ENCODE results near the gene TIGIT.
"Not testable (repeated sequence)": the region's sequence is repeated elsewhere in the genome, so short reads cannot be mapped to it uniquely, and the experiment has no call there.

Gene TIGIT

GRCh38 chr3:114293838-114294535 is at the start of gene TIGIT:
Gene TIGIT (plus strand): TSS chr3:114294028. CDS start chr3:114294062, 34 bp downstream.
- no peak for DNase-seq

GRCh38 chr3:114252954-114253353 is 40.9 kb upstream of the TIGIT start:
- DNase-seq: no peak

GRCh38 chr3:114253505-114253904 is 40.3 kb upstream of the TIGIT start:
- no peak for DNase-seq

GRCh38 chr3:114259566-114259965 is 34.3 kb upstream of the TIGIT start:
- no peak for DNase-seq

GRCh38 chr3:114260152-114260551 is 33.7 kb upstream of the TIGIT start:
- DNase-seq: no peak

GRCh38 chr3:114270019-114270418 is 23.8 kb upstream of the TIGIT start:
- DNase-seq: no peak

- no peak for DNase-seq
Observed at GRCh38 chr3:114272271-114272670, 21.6 kb upstream of the TIGIT start.

GRCh38 chr3:114274929-114275328 is 18.9 kb upstream of the TIGIT start:
- peak; percentile 24 for DNase-seq

GRCh38 chr3:114276856-114277255 is 17.0 kb upstream of the TIGIT start:
- DNase-seq: not testable (repeated sequence)

GRCh38 chr3:114284644-114285043 is 9.2 kb upstream of the TIGIT start:
- no peak for DNase-seq

- no peak for DNase-seq
Observed at GRCh38 chr3:114285648-114286230, 8.1 kb upstream of the TIGIT start.

- no peak for DNase-seq
Observed at GRCh38 chr3:114286266-114286665, 7.6 kb upstream of the TIGIT start.

GRCh38 chr3:114290911-114291901 is 2.6 kb upstream of the TIGIT start:
- peak; percentile 60 for DNase-seq

- no peak for DNase-seq
Observed at GRCh38 chr3:114294940-114295480, 1.2 kb downstream of the TIGIT start.

GRCh38 chr3:114295946-114296345 is 2.1 kb downstream of the TIGIT start:
- DNase-seq: no peak

GRCh38 chr3:114299421-114299820 is 5.6 kb downstream of the TIGIT start:
- DNase-seq: peak; percentile 8

- DNase-seq: no peak
Observed at GRCh38 chr3:114299941-114300624, 6.3 kb downstream of the TIGIT start.

GRCh38 chr3:114307222-114307830 is 13.5 kb downstream of the TIGIT start:
- DNase-seq: no peak

GRCh38 chr3:114307832-114308231 is 14.0 kb downstream of the TIGIT start:
- no peak for DNase-seq

- no peak for DNase-seq
Observed at GRCh38 chr3:114308377-114308776, 14.5 kb downstream of the TIGIT start.

- DNase-seq: no peak
Observed at GRCh38 chr3:114308830-114309229, 15.0 kb downstream of the TIGIT start.

- DNase-seq: no peak
Observed at GRCh38 chr3:114310695-114311094, 16.9 kb downstream of the TIGIT start.
